ENCODE data around the gene SUCLG1.
"Not testable (repeated sequence)": the region's sequence is repeated elsewhere in the genome, so short reads cannot be mapped to it uniquely, and the experiment has no call there.

SUCLG1 gene

GRCh38 chr2:84459018-84459943 lies at the start of gene SUCLG1:
TSS of gene SUCLG1 (minus strand) at chr2:84459280. CDS start at chr2:84459269, 11 bp downstream.
- DNase-seq: peak; percentile 90

GRCh38 chr2:84498150-84498799 lies 39.2 kb upstream of the SUCLG1 start:
- no peak for DNase-seq

- no peak for DNase-seq
Observed at GRCh38 chr2:84497285-84497684, 38.2 kb upstream of the SUCLG1 start.

GRCh38 chr2:84496386-84496785 lies 37.3 kb upstream of the SUCLG1 start:
- DNase-seq: no peak

- peak; percentile 59 for DNase-seq
Observed at GRCh38 chr2:84495539-84496146, 36.6 kb upstream of the SUCLG1 start.

GRCh38 chr2:84494070-84494469 lies 35.0 kb upstream of the SUCLG1 start:
- no peak for DNase-seq

GRCh38 chr2:84493514-84493913 lies 34.4 kb upstream of the SUCLG1 start:
- DNase-seq: no peak

GRCh38 chr2:84492571-84492970 lies 33.5 kb upstream of the SUCLG1 start:
- no peak for DNase-seq

GRCh38 chr2:84491741-84492140 lies 32.7 kb upstream of the SUCLG1 start:
- DNase-seq: no peak

- DNase-seq: no peak
Observed at GRCh38 chr2:84491256-84491655, 32.2 kb upstream of the SUCLG1 start.

GRCh38 chr2:84487298-84487996 lies 28.4 kb upstream of the SUCLG1 start:
- DNase-seq: no peak

- no peak for DNase-seq
Observed at GRCh38 chr2:84486441-84487115, 27.5 kb upstream of the SUCLG1 start.

- DNase-seq: no peak
Observed at GRCh38 chr2:84483320-84483719, 24.2 kb upstream of the SUCLG1 start.

- DNase-seq: no peak
Observed at GRCh38 chr2:84482603-84483002, 23.5 kb upstream of the SUCLG1 start.

GRCh38 chr2:84481702-84482101 lies 22.6 kb upstream of the SUCLG1 start:
- DNase-seq: no peak

GRCh38 chr2:84478867-84479266 lies 19.8 kb upstream of the SUCLG1 start:
- no peak for DNase-seq

- DNase-seq: no peak
Observed at GRCh38 chr2:84477886-84478285, 18.8 kb upstream of the SUCLG1 start.

GRCh38 chr2:84474176-84474575 lies 15.1 kb upstream of the SUCLG1 start:
- no peak for DNase-seq

GRCh38 chr2:84472856-84473565 lies 13.9 kb upstream of the SUCLG1 start:
- DNase-seq: no peak

GRCh38 chr2:84472423-84472822 lies 13.3 kb upstream of the SUCLG1 start:
- not testable (repeated sequence) for DNase-seq

- no peak for DNase-seq
Observed at GRCh38 chr2:84467389-84467788, 8.3 kb upstream of the SUCLG1 start.

- DNase-seq: no peak
Observed at GRCh38 chr2:84461310-84461709, 2.2 kb upstream of the SUCLG1 start.
